SK-N-MC (cell line): Measurements from ENCODE around the gene NPB.
A peak's percentile ranks its signal among the peaks of the same experiment; 100 is the strongest.

ENCODE experiments used
- DNase-seq: peaks from one replicate; pipeline ENCODE4 v3.0.0-alpha.2; 2011; ENCODE audit warnings: low read depth, low spot score
- H3K27ac ChIP-seq: fragments of 200-600 bp; sonication (generic); 2 replicates; pipeline ENCODE4 v1.5.1; 2016; ENCODE audit warnings: mixed run types
- H3K36me3 ChIP-seq: fragments of 200-600 bp; sonication (generic); 2 replicates; pipeline ENCODE4 v1.6.1; 2017; ENCODE audit warnings: antibody characterized with exemption, low read length, mixed read lengths; ENCODE audit not compliant: insufficient read depth
- H3K4me3 ChIP-seq: fragments of 200-600 bp; sonication (generic); 2 replicates; pipeline ENCODE4 v1.5.1; 2016
- H3K9ac ChIP-seq: fragments of 200-600 bp; sonication (generic); 2 replicates; pipeline ENCODE4 v1.8.0; 2017; ENCODE audit warnings: mixed run types, mixed read lengths; ENCODE audit not compliant: insufficient read length
- H3K9me3 ChIP-seq: fragments of 200-600 bp; sonication (generic); 2 replicates; pipeline ENCODE4 v1.6.1; 2017; ENCODE audit warnings: low read depth, mild to moderate bottlenecking, antibody characterized with exemption, low read length, moderate library complexity, mixed read lengths
- EZH2 ChIP-seq: fragments of 200-600 bp; sonication (generic); IDR thresholded peaks from one replicate; pipeline ENCODE4 v1.6.1; 2017; ENCODE audit warnings: antibody characterized with exemption
- FOXP2 ChIP-seq: optimal IDR thresholded peaks from 2 replicates; pipeline ENCODE3; 2011; ENCODE audit warnings: mild to moderate bottlenecking, moderate library complexity; ENCODE audit not compliant: insufficient read depth; ENCODE audit errors: extremely low read length, control extremely low read depth
- POLR2AphosphoS5 ChIP-seq: IDR thresholded peaks from 2 replicates; pipeline ENCODE4 v1.6.1; 2012; ENCODE audit warnings: mild to moderate bottlenecking, low read depth, low read length, borderline replicate concordance

The NPB gene

GRCh38 chr17:81924557-81925532 lies 22.8 kb downstream of the NPB start:
- H3K27ac ChIP-seq, result no peak overlapping the region; the same call in 1 of the 2 replicates
- no peaks in the 10 kb centered on the region for H3K9me3 ChIP-seq
- peak overlapping the region; percentile 28 for H3K9ac ChIP-seq
- peak overlapping the region; percentile 60 for H3K4me3 ChIP-seq
- TF ChIP-seq EZH2 (no peak), POLR2AphosphoS5 (no peak; the same call in 1 of the 2 replicates), FOXP2 (no peak)
- DNase-seq, result no peak
- H3K36me3 ChIP-seq, result peaks cover 11% of the 10 kb centered on the region; the same call in 1 of the 2 replicates

- no peak for TF ChIP-seq EZH2
- TF ChIP-seq FOXP2, result no peak
- no peak for TF ChIP-seq POLR2AphosphoS5
- H3K27ac ChIP-seq, result peak overlapping the region; percentile 82; the same call in 1 of the 2 replicates
- peaks cover 9% of the 10 kb centered on the region; the same call in 1 of the 2 replicates for H3K36me3 ChIP-seq
- peak overlapping the region; percentile 88 for H3K9ac ChIP-seq
- DNase-seq, result no peak
- peak overlapping the region; percentile 90 for H3K4me3 ChIP-seq
- no peaks in the 10 kb centered on the region for H3K9me3 ChIP-seq
These were observed 23.9 kb downstream of the NPB start for GRCh38 chr17:81925860-81926450.

- no peak for TF ChIP-seq EZH2
- TF ChIP-seq FOXP2, result no peak
- TF ChIP-seq POLR2AphosphoS5, result no peak
- Histone ChIP-seq H3K9me3 (no peaks in the 10 kb centered on the region), H3K27ac (peak overlapping the region; percentile 82), H3K4me3 (peak overlapping the region; percentile 90), H3K36me3 (peaks cover 6% of the 10 kb centered on the region; the same call in 1 of the 2 replicates), H3K9ac (peak overlapping the region; percentile 88)
- no peak for DNase-seq
These were observed 24.6 kb downstream of the NPB start for GRCh38 chr17:81926451-81927151.

- peak overlapping the region; percentile 88 for H3K9ac ChIP-seq
- TF ChIP-seq EZH2 (no peak), FOXP2 (no peak), POLR2AphosphoS5 (no peak)
- no peaks in the 10 kb centered on the region for H3K9me3 ChIP-seq
- DNase-seq, result no peak
- peaks cover 1% of the 10 kb centered on the region; the same call in 1 of the 2 replicates for H3K36me3 ChIP-seq
- H3K4me3 ChIP-seq, result peak overlapping the region; percentile 90
- H3K27ac ChIP-seq, result peak overlapping the region; percentile 82
These were observed 25.2 kb downstream of the NPB start for GRCh38 chr17:81927152-81927652.

- H3K9me3 ChIP-seq, result no peaks in the 10 kb centered on the region
- peak within 1 kb of the TSS; percentile 88 for H3K9ac ChIP-seq
- DNase-seq, result peak; percentile 57
- H3K36me3 ChIP-seq, result no peaks in the 10 kb centered on the region; the same call in 1 of the 2 replicates
- peak within 1 kb of the TSS; percentile 82 for H3K27ac ChIP-seq
- TF ChIP-seq FOXP2 (no peak), POLR2AphosphoS5 (peak; percentile 81), EZH2 (no peak)
- H3K4me3 ChIP-seq, result peak within 1 kb of the TSS; percentile 93
These were observed 25.9 kb downstream of the NPB start, which contains the start of gene MAFG for GRCh38 chr17:81927653-81928543. TSS of gene MAFG (minus strand) at chr17:81927735. CDS start at chr17:81923185, 4,550 bp downstream.

- Histone ChIP-seq H3K27ac (peak overlapping the region; percentile 13; the same call in 1 of the 2 replicates), H3K36me3 (no peaks in the 10 kb centered on the region; the same call in 1 of the 2 replicates), H3K9ac (peak overlapping the region; percentile 69), H3K9me3 (no peaks in the 10 kb centered on the region), H3K4me3 (peak overlapping the region; percentile 93)
- 0 out of 2 replicates have a peak, but pooled peaks have one; percentile 34 for TF ChIP-seq POLR2AphosphoS5
- TF ChIP-seq FOXP2, result no peak
- no peak for TF ChIP-seq EZH2
- DNase-seq, result no peak
These were observed 26.7 kb downstream of the NPB start for GRCh38 chr17:81928544-81929252.
